ENCODE measurements around the gene IGFBPL1.

- no peak for TF ChIP-seq CTCF (IDR thresholded peaks at IDR 0.05)
- no peak for TF ChIP-seq EZH2 (IDR thresholded peaks at IDR 0.05; ENCODE audit: borderline replicate concordance, insufficient read depth, low read depth, low read length, poor library complexity, severe bottlenecking)
Observed at GRCh38 chr9:38370176-38370575, 54.1 kb downstream of the IGFBPL1 start.

All from B cell (primary cell).